Testis (tissue), 2 donors: ENCODE measurements around the gene PDXDC1.
"Not testable (repeated sequence)": the region's sequence is repeated elsewhere in the genome, so short reads cannot be mapped to it uniquely, and the experiment has no call there.

Experiments used
- POLR2A ChIP-seq: fragments of 450-650 bp; IDR thresholded peaks from one replicate; pipeline ENCODE4 v1.6.1; 2017; ENCODE audit warnings: antibody characterized with exemption, mild to moderate bottlenecking, moderate library complexity
- TF ChIP-seq, protein P1 (sequence below), 3 experiments: fragments of 450-650 bp in 2 of 3; fragments of 200-600 bp in 1 of 3; sonication (generic) in 1 of 3; IDR thresholded peaks; one replicate each; pipeline ENCODE4 v1.5.1; 2016 to 2019; ENCODE audit warnings: antibody characterized with exemption in 3 of 3, mild to moderate bottlenecking in 2 of 3, moderate library complexity in 1 of 3

DNA sequence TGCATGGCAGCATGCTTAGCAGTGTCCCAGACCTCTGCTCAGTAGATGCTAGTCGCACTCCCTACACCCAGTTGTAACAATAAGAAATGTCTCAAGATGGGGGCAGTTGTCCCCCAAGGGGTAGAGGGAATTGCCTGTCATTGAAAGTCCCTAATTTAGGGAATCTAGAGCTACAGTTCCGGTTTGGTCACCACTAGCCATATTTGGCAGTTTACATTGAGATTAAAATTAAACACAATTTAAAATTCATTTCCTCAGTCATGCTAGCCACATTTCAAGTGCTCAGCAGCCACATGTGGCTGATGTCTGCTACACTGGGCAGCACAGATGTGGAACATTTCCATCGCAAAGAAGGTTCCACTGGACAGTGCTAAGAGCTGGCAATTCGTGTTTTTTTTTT, 4.1 kb downstream of the PDXDC1 start:
- TF ChIP-seq, protein P1, sequence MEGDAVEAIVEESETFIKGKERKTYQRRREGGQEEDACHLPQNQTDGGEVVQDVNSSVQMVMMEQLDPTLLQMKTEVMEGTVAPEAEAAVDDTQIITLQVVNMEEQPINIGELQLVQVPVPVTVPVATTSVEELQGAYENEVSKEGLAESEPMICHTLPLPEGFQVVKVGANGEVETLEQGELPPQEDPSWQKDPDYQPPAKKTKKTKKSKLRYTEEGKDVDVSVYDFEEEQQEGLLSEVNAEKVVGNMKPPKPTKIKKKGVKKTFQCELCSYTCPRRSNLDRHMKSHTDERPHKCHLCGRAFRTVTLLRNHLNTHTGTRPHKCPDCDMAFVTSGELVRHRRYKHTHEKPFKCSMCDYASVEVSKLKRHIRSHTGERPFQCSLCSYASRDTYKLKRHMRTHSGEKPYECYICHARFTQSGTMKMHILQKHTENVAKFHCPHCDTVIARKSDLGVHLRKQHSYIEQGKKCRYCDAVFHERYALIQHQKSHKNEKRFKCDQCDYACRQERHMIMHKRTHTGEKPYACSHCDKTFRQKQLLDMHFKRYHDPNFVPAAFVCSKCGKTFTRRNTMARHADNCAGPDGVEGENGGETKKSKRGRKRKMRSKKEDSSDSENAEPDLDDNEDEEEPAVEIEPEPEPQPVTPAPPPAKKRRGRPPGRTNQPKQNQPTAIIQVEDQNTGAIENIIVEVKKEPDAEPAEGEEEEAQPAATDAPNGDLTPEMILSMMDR (IDR thresholded peaks at IDR 0.05) = not testable (repeated sequence)
- TF ChIP-seq POLR2A = not testable (repeated sequence)
